Left ventricle myocardium superior (tissue), 1 donor: ENCODE data around the gene PLA2G4B. TPM values are rescaled to one million over a fixed set of nuclear protein-coding genes. Genes with fewer than 3 reads are reported as not detected.
A peak's percentile ranks its signal among the peaks of the same experiment; 100 is the strongest.

Experiments used
- ATAC-seq: fragments of 200-7000 bp; cut with Tn5 transposase; one replicate; pipeline ENCODE4 v1.9.1; 2020; ENCODE audit warnings: mild to moderate bottlenecking, moderate library complexity
- DNase-seq: peaks from one replicate; pipeline ENCODE4 v3.0.0-alpha.2; 2020
- intact Hi-C: fragments of 100-400 bp; cut with micrococcal nuclease; formaldehyde crosslinking; loops from one replicate; pipeline ENCODE4 v1.11.0; 2022
- long read RNA-seq: library from polyadenylated mRNA; unstranded; transcript quantifications from one replicate; pipeline ENCODE4 v2.0.0, GENCODE V29; 2021
- total RNA-seq: library from RNA; stranded (reverse); fragmentation: NEBNext Ultra II Directional; extraction: Animal tissue kit (Norgen Biotek cat#: 25700); gene quantifications from one replicate; pipeline ENCODE4 v1.2.1, GENCODE V29; 2021
- donor health status: DM: no; HTN: yes; CAD: no; lungs with severe emphysema.

The PLA2G4B gene
- 5.7 TPM for total RNA-seq
- long read RNA-seq, partial matches to known transcripts = 1 of 1 reads
- long read RNA-seq, other reads (novel, unspliced or antisense) = 0 of 1 reads

GRCh38 chr15:41838400-41838897 is at the start of gene PLA2G4B:
PLA2G4B (plus strand) TSS chr15:41838847; CDS start chr15:41838914, 67 bp downstream.
- no peak for DNase-seq
- intact Hi-C loops = no loop called here
- peak; percentile 57 for ATAC-seq

GRCh38 chr15:41789236-41789635 is 49.4 kb upstream of the PLA2G4B start:
- intact Hi-C loops = no loop called here
- ATAC-seq = peak; percentile 68
- DNase-seq = no peak

- ATAC-seq (no peak), DNase-seq (no peak)
- intact Hi-C loops = no loop called here
These were observed 49.0 kb upstream of the PLA2G4B start for GRCh38 chr15:41789662-41790061.

- DNase-seq = no peak
- ATAC-seq = no peak
- intact Hi-C loops = no loop called here
These were observed 48.5 kb upstream of the PLA2G4B start for GRCh38 chr15:41790169-41790568.

GRCh38 chr15:41790756-41791546 is 47.7 kb upstream of the PLA2G4B start:
- ATAC-seq = peak; percentile 67

GRCh38 chr15:41791547-41791937 is 47.1 kb upstream of the PLA2G4B start:
- ATAC-seq = no peak

More at GRCh38 chr15:41790756-41791546, 47.7 kb upstream of the PLA2G4B start:
- no peak for DNase-seq
- intact Hi-C loops = no loop called here

GRCh38 chr15:41792000-41792637 is 46.5 kb upstream of the PLA2G4B start:
- intact Hi-C loops = no loop called here
- no peak for DNase-seq
- peak; percentile 15 for ATAC-seq

More at GRCh38 chr15:41791547-41791937, 47.1 kb upstream of the PLA2G4B start:
- DNase-seq = no peak
- intact Hi-C loops = no loop called here

- no peak for DNase-seq
- no peak for ATAC-seq
- intact Hi-C loops = no loop called here
These were observed 44.6 kb upstream of the PLA2G4B start for GRCh38 chr15:41794081-41794480.

- no peak for DNase-seq
- intact Hi-C loops = no loop called here
- no peak for ATAC-seq
These were observed 42.4 kb upstream of the PLA2G4B start for GRCh38 chr15:41795996-41796856.

- no peak for DNase-seq
- intact Hi-C loops = no loop called here
- ATAC-seq = no peak
These were observed 41.3 kb upstream of the PLA2G4B start for GRCh38 chr15:41797201-41797944.

- DNase-seq (no peak), ATAC-seq (peak; percentile 63)
- intact Hi-C loops = no loop called here
These were observed 39.8 kb upstream of the PLA2G4B start for GRCh38 chr15:41798607-41799487.

- intact Hi-C loops = no loop called here
- no peak for DNase-seq
- ATAC-seq = no peak
These were observed 39.2 kb upstream of the PLA2G4B start for GRCh38 chr15:41799488-41799805.

- intact Hi-C loops = no loop called here
- ATAC-seq (no peak), DNase-seq (no peak)
These were observed 37.5 kb upstream of the PLA2G4B start for GRCh38 chr15:41801185-41801584.

- no peak for DNase-seq
- intact Hi-C loops = no loop called here
- ATAC-seq = no peak
These were observed 36.7 kb upstream of the PLA2G4B start for GRCh38 chr15:41801850-41802455.

- DNase-seq (no peak), ATAC-seq (no peak)
- intact Hi-C loops = no loop called here
These were observed 34.3 kb upstream of the PLA2G4B start for GRCh38 chr15:41804361-41804760.

GRCh38 chr15:41804916-41805666 is 33.6 kb upstream of the PLA2G4B start:
- intact Hi-C loops = no loop called here
- no peak for DNase-seq
- ATAC-seq = no peak

GRCh38 chr15:41805711-41806110 is 32.9 kb upstream of the PLA2G4B start:
- intact Hi-C loops = no loop called here
- no peak for DNase-seq
- no peak for ATAC-seq
